ENCODE data around the gene EIF3I.
"Not testable (repeated sequence)": the region's sequence is repeated elsewhere in the genome, so short reads cannot be mapped to it uniquely, and the experiment has no call there.

EIF3I gene

GRCh38 chr1:32257227-32257508 is 35.0 kb downstream of the EIF3I start:
- H3K27ac ChIP-seq: no peak overlapping the region
- TF ChIP-seq CTCF (conservative IDR thresholded peaks at IDR 0.05): no peak
- no peak for TF ChIP-seq ZFX (IDR thresholded peaks at IDR 0.05)

- not testable (repeated sequence) for H3K27ac ChIP-seq
Measured at GRCh38 chr1:32263236-32263593, 41.0 kb downstream of the EIF3I start.

GRCh38 chr1:32263744-32264143 is 41.5 kb downstream of the EIF3I start:
- TF ChIP-seq CTCF (conservative IDR thresholded peaks at IDR 0.05): no peak
- no peak for TF ChIP-seq ZFX (IDR thresholded peaks at IDR 0.05)
- no peak overlapping the region for H3K27ac ChIP-seq

- no peak overlapping the region for H3K27ac ChIP-seq
- TF ChIP-seq ZFX (IDR thresholded peaks at IDR 0.05): no peak
- TF ChIP-seq CTCF (conservative IDR thresholded peaks at IDR 0.05): no peak
Measured at GRCh38 chr1:32265846-32266245, 43.6 kb downstream of the EIF3I start.

- H3K27ac ChIP-seq: no peak overlapping the region
- TF ChIP-seq CTCF (conservative IDR thresholded peaks at IDR 0.05): no peak
- no peak for TF ChIP-seq ZFX (IDR thresholded peaks at IDR 0.05)
Measured at GRCh38 chr1:32266921-32267591, 44.8 kb downstream of the EIF3I start.

- no peak for TF ChIP-seq ZFX (IDR thresholded peaks at IDR 0.05)
- no peak for TF ChIP-seq CTCF (conservative IDR thresholded peaks at IDR 0.05)
- no peak overlapping the region for H3K27ac ChIP-seq
Measured at GRCh38 chr1:32269744-32270143, 47.5 kb downstream of the EIF3I start.

- no peak for TF ChIP-seq ZFX (IDR thresholded peaks at IDR 0.05)
- TF ChIP-seq CTCF (conservative IDR thresholded peaks at IDR 0.05): no peak
Measured at GRCh38 chr1:32272557-32273390, 50.6 kb downstream of the EIF3I start.

More at GRCh38 chr1:32272557-32273390, 50.6 kb downstream of the EIF3I start:
- H3K27ac ChIP-seq: no peak overlapping the region

Data from C4-2B (cell line).